Stimulated activated CD4-positive, alpha-beta T cell treated with anti-CD3 and anti-CD28 coated beads, Interleukin-2, amount 100 ng/mL, for 24 hours (primary cell): ENCODE data around the gene DNAI1.

Experiments
- DNase-seq, 2 donors: peaks; one replicate each; pipeline ENCODE4 v3.0.0-alpha.2; 2020

The DNAI1 gene

DNA sequence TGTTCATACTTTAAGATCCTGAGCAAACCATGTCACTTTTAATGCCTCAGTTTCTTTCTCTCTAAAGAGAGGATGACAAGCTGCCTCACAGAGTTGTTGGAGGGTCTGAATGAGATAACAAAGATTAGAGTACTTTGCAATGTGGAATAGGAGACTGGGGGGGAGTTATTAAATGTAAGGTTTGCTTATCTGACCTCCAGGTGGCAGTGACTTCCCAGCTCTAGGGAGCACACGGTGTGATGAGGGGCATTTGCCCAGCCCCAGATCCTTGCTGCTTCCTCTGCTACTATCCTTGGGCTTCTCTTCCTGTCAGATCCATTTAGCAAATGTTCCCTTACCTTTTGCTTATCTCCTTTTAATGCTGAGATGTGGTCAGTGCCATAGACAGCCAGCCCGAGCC is 33.4 kb downstream of the DNAI1 start:
- no peak for DNase-seq

DNA sequence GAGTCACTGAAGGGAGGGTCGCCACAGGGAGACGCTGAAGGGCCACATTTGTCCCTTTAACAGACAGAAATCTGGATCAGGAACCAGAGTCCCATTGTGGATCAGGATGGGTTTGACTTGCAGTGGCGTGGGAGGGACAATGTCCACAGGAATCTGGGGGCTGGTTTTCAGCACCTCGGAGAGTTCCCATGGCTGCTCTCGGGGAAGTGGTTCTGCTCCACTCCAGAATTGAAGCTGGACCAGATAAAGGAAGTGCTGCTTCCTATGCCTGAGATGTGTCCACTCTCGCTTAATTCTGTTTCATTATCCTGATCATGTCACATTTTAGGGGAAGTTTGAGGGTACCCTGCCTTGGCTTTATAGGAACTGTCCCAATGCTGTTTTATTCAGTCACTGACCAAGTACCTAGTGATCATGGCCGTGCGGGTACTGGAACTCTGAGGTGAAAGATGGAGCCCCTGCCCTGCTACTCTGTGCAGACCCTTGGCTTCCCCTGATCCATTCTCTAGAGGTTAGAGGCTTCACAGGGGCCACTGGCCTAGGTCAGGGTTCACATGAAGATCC is 35.4 kb downstream of the DNAI1 start:
- peak; percentile 24 to 43 for DNase-seq

DNA sequence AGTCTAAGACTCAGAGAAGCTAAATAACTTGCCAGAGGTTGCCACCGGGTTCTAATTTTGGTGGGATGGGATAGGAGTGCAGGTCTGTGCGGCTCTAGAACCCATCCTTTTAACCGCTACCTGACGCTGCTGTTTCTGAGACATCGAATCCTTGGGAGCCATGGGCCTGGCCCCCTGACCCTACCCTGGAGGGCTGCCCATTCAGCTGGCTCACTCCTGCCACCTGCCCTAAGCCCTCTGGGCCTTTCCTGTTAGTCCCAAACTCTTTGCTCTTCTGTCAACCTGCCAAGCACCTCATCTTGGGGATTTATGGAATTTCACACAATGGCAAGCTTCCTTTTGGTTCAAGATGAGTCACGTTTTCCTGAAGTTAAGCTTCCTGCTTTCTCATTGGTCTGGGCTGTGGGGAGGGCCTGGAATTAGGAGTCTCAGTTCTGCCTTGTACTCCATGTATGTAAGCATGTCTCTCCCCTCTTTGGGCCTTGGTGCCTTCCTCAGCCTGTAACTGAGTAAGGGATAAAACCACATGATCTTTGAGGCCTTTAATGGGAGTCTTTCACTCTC is 37.6 kb downstream of the DNAI1 start:
- DNase-seq, result no peak

DNA sequence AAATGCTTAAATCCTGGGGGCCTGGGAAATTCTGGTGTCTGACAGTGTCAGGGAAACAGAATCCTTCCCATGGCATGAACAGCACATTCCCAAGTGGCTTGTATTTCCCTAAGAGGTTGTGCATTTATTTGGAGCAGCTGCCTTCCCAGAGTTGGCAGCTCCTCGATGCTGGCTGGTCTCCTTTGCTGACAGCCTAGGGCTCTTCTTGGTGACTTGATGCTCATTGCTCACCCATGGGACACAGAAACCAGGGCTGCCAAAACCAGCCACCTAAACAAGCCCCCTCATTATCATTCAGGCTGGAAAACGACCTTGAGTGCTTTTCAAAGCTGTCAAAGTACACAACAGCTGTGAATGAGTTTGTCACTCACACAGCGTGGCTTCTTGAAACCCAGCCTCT is 39.9 kb downstream of the DNAI1 start:
- DNase-seq, result no peak

DNA sequence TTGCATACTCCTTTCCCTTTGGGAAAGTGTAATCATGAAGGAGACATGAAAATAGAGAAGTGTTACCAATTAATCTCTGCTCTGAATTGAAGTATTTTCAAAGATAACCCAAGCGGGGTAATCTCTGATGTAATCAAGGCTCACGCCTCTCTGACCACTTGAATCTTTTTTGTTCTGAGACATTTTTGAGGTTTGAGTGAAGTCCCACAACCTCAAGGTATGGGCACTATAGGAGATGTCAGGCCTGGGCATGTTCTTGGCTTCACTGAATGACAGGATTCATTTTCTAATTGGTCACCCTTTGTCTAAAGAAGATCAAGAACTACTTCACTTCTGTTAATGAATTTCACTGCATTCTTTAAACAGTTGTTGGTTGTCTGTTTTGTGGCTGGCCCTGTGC is 40.5 kb downstream of the DNAI1 start:
- no peak for DNase-seq

DNA sequence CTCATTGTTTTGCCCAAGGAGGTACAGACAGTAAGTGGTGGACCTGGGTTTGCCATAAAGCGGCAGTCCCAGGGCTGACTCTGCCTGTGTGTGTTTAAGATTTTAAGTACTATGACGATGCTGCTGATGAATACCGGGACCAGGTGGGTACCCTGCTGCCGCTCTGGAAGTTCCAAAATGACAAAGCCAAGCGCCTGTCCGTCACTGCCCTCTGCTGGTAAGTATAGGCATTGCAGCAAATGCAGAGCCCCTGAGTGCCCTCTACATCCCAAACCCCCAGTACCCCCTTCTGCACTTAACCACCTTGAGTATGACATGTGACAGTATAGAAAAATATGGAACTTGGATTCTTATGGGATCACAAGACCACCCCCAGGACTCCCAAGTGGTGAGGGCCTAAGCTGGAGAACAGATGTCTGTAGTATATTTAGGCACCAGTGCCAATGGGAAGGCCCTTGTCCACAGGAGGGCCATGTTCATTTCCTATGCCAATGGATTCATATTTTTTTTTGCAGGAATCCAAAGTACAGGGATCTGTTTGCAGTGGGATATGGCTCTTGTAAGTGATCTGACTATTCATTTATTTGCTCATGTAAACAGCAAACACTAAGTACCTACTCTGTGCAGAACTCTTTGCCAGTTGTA is 42.1 kb downstream of the DNAI1 start:
- peak; percentile 81 to 87 for DNase-seq

DNA sequence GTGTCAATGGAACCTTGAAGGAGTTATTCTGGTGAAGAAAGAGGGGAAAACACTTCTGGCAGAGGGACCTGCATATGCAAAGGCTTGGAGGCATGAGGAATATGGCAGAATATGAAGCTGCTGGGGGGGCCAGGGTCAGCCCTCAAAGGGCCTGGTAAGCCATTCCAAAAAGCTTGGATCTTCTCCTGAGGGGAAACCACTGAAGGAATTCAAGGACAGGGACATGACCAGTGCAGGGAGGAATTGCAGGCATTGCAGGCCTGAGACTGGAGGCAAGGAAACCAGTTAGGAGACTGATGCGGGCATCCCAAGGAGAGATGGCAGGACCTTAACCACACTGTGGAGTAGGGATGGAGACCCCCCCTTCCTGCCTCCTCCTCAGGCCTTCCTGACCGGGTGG is 42.8 kb downstream of the DNAI1 start:
- no peak for DNase-seq

DNA sequence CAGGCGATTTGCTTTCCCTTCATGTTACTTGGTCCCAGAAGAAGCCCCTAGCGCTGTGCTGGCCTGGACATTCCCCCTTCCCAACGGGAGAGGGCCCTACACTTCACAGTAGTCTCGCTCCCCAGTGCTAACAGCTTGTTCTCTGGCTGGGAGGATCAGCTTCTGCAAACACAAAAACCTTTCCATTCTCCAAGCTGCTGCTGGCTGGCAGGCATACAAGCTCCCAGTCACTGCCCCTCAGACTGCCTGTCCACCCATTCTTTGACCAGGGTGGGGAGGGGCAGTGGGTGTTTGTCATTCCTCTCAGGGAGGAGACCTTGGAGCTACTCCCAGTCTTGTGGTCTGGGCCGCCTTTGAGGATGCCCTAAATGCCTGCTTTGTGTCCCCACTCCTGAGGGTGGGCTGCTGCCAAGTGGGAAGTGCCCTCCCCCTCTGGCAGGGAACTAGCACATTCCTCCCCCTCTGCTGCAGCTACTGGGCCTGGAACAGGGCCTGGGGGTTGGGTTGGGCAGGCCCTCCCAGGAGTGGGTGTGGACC is 43.4 kb downstream of the DNAI1 start:
- no peak for DNase-seq

DNA sequence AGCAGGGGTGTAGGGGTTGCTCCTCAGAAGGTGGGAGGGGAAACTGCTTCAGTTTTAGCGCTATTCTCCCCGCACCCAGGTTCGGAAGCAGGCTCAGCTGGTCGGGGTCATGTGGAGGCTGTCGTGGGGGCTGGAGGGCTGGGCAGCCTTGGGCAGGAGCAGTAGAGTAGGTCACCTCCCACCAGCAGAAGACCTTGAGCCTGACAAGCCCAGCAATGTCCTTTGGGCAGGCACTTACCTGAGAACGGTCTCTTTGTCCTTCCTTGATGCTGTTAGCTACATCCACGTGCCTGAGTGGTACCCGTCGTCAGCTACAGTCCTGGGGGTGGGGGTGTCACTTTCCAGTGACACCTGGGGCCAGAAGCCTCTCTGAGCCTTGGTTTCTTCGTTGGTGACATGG is 43.9 kb downstream of the DNAI1 start:
- no peak for DNase-seq

DNA sequence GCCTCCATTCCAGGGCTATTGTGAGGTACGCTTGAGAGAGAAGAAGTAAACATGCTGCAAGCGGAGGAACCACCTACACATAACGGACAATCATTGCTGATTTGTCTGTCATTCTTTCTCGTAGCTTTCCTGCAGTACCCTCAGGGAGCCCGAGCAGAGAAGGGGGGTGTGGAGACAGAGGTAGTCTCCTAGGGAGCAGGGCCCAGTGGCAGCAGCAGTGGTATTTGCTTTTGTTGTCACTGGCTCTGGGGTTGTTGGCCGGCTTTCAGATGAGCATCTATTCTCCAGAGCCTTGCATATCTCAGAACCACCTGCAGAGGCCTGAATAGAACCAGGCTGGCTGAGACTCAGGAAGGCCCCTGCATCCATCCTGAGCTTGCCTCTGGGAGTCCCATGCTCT is 44.3 kb downstream of the DNAI1 start:
- DNase-seq, result no peak

DNA sequence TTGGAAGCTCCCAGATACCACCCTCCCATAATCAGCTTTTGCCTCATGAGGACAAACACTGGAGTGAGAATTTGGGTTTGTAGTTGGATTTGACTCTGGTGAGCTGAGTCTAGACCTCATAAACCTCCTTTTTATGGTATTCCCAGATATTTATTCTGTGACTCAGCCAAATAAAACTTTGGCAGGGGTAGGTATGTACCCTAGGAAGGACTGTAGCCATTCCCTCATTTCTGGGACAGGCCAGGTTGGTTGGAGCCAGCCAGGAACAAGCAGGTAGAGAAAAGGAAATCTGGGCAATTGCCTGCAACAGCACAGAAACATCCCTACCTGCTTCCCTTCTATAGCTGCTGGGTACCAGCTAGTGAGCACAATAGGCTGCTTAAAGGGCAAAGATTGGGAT is 44.8 kb downstream of the DNAI1 start:
- DNase-seq, result no peak

DNA sequence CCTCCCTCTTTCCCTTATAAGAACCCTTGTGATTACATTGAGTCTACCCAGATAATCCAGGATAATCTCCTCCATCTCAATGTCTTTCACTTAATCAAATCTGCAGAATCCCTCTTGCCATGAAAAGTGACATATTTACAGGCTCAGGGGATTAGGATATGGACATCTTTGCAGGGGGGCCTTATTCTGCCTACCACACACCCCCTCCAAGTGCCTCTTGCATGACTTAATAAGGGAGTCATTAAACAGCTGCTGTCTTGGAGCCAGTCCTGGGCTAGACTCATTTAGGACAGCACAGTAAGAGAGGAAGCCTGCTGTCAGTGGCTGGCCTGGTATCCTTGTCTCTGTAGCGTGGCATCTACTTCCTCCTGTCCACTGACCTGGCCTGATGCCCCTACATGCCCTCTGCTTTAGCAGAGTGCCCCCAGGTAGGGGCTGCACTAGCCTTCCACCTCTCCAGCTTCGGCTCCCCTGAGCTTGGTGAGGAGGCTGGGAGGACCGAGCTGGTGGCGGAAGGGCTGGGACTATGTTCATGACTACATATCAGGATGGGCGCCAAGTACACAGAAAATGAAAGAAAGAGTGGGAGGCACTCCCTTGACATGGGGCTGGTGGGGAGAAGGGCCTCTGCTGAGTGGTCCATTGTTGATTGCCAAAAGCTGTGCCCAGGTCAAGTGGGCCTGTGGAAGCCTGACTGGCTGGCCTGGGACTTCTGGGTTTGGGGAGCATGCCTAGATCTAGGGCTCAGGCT is 46.9 kb downstream of the DNAI1 start:
- no peak for DNase-seq

DNA sequence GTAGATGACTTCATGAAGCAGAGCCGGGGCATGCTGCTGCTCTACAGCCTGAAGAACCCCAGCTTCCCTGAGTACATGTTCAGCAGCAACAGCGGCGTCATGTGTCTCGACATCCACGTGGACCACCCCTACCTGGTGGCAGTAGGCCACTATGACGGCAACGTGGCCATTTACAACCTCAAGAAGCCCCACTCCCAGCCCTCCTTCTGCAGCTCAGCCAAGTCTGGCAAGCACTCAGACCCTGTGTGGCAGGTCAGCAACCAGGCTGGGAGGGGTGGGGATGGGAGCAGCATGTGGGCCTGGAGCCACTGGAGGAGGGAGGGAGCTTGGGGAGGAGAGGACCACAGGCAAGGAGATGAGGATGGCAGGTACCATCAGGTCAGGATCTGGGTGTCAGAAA is 48.0 kb downstream of the DNAI1 start:
- no peak for DNase-seq

DNA sequence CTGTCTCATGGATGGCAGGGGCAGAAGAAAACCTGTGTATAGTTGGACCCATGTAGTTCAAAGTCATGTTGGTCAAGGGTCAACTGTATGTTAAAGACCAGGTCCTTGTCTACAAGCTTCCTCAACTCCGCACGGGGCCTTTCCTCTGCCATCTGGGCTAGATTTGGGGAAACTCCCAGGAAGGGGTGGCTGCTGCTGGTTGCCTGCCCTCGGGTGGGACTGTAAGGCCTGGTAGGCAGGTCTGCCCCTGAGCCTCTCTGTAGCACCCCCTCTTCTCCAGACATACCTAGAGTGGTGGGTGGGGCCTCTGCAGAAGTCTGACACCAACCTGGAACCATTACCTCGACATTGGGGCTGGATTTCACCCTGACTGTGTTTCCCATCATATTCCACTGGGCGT is 49.0 kb downstream of the DNAI1 start:
- no peak for DNase-seq

DNA sequence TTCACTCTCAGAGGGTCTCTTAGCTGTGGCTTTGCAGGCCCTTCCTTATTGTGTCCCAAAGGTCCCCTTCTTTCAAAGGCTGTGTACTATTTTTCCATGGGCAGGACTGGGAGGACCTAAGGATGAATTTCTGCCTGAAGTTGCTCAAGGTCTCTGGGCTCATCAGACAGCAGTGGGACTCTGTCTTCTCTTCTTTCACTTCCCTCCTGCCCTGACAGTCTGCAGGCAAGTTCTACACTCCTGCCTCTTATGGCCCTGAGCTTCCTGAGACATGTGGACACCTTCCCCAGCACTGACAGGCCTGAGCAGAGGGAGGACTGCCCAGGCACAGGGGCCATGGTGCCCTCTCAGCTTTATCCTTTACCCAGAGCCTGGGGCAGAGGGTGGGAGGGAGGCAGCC is 49.4 kb downstream of the DNAI1 start:
- DNase-seq, result no peak

DNA sequence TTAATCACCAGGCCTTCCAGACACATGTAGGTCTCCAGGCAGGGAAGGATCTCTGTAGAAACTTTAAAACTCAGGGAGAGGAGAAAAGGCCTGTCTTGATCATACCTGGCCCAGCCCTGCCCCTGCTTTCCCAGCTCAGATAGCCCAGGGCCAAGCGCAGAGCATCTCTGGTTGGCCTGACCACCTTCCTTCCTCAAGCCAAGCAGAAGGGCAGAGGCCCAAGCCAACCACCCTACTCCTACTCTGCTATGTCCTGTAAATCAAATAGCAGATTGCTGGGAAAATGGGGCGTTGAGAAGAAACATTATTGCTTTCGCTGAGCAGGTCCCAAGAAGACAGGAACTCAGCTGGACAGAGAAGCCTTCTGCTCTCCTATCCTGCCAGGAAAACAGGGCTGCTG is 49.9 kb downstream of the DNAI1 start:
- DNase-seq, result no peak

DNA sequence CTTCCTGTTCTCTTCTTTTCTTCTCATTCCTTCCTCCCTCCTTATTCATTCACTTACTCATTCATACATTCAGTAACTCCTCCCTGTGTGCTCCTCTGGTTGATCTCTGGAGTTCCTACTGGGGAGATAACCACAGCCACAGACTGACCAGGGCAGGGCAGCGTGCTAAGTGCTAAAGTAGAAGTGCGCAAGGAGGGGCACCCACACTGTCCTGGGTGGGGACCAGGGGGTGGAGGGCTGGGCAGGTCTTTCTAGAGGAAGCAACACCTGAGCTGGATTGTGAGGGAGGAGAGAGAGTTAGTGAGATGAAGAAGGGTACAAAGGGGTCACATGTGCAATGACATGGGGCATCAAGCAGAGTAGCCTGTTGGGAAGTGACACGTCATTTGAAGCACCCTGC is 50.3 kb downstream of the DNAI1 start:
- DNase-seq, result no peak

DNA sequence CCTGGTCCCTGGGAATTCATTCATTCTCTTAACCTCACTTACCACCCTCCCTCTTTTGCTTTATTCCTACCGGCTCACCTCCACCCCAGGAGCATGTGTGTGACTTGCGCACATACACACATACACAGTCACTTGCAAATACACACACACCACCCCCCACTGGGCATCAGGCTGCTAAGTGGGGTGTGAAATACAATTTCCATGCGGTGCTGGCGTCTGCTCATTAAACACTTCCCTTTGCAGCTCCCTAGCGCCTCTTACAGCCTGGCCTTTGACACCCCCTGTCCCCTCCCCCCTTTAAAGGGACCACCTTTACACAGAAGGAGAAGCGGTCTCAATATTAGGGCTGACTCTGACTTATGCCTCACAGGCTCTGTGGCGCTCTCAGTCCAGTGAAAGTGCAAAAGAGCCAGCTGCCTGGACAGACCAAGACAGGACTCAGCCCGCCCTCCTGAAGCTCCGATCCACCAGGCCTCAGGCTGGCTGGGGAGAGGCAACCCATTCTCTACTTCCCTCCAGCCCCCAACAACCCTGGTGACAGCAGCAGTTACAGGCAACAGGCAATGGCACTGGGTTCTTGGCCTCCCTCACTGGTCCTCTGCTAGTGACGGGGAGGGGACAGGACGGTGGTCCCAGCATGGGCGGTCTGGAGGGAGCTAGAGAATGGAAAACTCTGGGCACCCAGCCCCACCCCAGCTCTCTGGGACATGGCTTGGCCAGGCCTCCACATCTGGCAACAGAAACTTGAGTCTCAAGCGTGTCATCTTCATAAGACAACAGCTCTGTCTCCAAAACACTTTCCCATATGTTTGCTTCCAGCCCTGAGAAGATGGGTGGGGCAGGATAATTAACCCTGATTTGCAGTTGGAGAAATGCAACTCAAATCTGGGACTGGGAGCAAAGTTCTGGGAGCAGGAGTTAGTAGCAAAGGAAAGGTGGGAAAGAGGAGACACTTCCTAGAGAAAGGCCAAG is 52.2 kb downstream of the DNAI1 start:
- DNase-seq, result no peak

DNA sequence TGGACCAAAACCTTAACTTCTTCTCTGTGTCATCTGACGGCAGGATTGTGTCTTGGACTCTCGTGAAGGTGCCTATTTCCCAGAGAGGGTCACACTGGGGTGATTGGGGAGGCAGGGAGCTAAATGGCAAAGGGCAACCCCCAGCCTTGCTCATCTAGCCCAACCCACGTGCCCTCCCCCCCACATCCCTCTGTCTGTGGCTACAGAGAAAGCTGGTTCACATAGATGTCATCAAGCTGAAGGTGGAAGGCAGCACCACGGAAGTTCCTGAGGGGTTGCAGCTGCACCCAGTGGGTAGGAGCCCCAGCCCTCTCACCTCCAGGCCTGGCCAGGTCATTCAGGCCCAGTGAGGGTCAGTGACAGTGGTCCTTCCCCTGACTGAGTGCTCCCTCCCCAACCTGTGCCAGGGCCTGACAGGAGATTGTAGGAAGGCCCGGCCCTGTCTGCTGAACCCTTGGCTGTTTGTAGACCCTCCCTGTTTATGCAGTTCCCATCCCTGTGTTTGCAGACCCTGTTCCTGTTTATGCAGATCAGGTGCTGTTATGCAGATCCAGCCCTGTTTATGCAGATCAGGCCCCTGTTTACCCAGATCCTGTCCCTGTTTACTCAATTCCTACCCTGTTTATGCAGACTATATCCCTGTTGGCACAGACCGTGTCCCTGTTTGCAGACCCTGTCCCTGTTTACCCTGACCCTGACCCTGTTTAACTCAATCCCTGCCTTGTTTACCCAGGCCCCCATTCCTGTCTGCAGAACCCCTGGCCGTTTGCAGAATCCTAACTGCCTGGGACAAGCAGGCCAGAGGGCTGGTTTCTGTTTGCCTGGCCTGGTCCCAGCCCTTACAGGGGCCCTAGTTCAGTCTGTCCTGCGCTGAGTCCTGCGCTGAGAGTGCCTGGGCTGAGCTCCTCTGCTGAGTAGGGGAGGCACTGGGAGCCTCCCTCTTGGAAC is 53.8 kb downstream of the DNAI1 start:
- no peak for DNase-seq

DNA sequence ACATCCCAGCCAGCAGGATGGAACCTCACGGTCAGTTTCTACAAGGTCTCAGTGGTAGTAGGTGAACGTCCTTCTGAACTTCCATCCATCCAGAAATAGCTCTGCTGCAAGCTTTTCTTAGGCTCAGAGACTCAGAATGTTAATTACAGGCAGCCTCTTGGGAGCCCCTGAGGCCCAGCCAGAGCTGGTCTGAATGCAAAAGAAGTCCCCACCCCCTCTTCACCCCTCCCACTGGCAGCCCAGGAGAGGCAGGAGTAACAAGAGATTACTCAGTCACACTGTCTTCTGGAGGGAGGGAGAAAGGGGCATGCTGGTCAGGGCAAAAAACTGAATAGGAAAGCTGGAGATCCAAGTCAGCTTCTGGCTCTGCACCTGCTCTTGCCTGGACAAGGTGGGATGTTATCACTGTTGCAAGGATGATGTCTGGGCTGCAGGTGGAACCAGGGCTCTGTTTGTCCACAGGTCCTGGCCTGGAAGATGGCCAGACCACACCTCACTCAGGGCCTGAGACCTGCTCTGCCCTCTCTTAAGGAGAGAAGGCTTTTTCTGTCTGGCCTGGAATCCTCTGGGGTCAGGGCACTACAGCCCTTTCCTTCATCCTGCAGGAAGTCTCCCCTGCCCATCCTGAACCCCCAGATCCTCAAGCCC is 55.1 kb downstream of the DNAI1 start:
- DNase-seq, result no peak

DNA sequence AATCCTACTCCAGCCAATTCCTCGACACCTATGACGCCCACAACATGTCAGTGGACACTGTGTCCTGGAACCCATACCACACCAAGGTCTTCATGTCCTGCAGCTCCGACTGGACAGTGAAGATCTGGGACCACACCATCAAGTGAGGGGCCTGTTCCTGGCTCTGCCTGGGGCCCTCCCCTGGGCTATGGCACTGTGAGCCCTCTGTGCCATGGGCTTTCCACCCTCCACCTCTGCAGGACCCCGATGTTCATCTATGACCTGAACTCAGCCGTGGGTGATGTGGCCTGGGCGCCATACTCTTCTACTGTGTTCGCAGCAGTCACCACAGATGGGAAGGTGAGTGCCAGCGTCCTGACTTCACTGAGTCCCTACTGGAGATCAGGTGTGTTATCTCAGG is 55.8 kb downstream of the DNAI1 start:
- no peak for DNase-seq
